GM20000 (cell line): ENCODE results near the gene GGT7.
"Not testable (repeated sequence)": the region's sequence is repeated elsewhere in the genome, so short reads cannot be mapped to it uniquely, and the experiment has no call there.

Experiments used
- DNase-seq: peaks from one replicate; pipeline ENCODE4 v3.0.0; 2012; ENCODE audit warnings: low spot score
- CTCF ChIP-seq: IDR thresholded peaks from 2 replicates; pipeline ENCODE4 v1.5.1; 2012; ENCODE audit warnings: mild to moderate bottlenecking, control low read depth; ENCODE audit errors: extremely low read depth, missing control alignments

GGT7 gene

GRCh38 chr20:34904202-34904621 is 31.6 kb upstream of the GGT7 start:
- DNase-seq: peak; percentile 68
- no peak for TF ChIP-seq CTCF

- not testable (repeated sequence) for DNase-seq
Observed at GRCh38 chr20:34898731-34899130, 26.1 kb upstream of the GGT7 start.

GRCh38 chr20:34898129-34898528 is 25.5 kb upstream of the GGT7 start:
- DNase-seq: not testable (repeated sequence)

- no peak for TF ChIP-seq CTCF
- DNase-seq: no peak
Observed at GRCh38 chr20:34896086-34896621, 23.5 kb upstream of the GGT7 start.

GRCh38 chr20:34895465-34895864 is 22.8 kb upstream of the GGT7 start:
- DNase-seq: no peak
- no peak for TF ChIP-seq CTCF

GRCh38 chr20:34894723-34895122 is 22.1 kb upstream of the GGT7 start:
- no peak for TF ChIP-seq CTCF

GRCh38 chr20:34892671-34893070 is 20.0 kb upstream of the GGT7 start:
- TF ChIP-seq CTCF: no peak
- no peak for DNase-seq

More at GRCh38 chr20:34894723-34895122, 22.1 kb upstream of the GGT7 start:
- no peak for DNase-seq

GRCh38 chr20:34891166-34892062 is 18.8 kb upstream of the GGT7 start:
- no peak for DNase-seq
- no peak for TF ChIP-seq CTCF
